Measurements from ENCODE around the gene DNAAF5. TPM values are rescaled to one million over a fixed set of nuclear protein-coding genes. Genes with fewer than 3 reads are reported as not detected.

Gene DNAAF5
- total and polyA plus RNA-seq, 9 of the 15 experiments (the other 6 are each of a cell fraction or from before 2014, with no cell fraction given): 3.1 to 69.7 (median 19.1) TPM

DNA sequence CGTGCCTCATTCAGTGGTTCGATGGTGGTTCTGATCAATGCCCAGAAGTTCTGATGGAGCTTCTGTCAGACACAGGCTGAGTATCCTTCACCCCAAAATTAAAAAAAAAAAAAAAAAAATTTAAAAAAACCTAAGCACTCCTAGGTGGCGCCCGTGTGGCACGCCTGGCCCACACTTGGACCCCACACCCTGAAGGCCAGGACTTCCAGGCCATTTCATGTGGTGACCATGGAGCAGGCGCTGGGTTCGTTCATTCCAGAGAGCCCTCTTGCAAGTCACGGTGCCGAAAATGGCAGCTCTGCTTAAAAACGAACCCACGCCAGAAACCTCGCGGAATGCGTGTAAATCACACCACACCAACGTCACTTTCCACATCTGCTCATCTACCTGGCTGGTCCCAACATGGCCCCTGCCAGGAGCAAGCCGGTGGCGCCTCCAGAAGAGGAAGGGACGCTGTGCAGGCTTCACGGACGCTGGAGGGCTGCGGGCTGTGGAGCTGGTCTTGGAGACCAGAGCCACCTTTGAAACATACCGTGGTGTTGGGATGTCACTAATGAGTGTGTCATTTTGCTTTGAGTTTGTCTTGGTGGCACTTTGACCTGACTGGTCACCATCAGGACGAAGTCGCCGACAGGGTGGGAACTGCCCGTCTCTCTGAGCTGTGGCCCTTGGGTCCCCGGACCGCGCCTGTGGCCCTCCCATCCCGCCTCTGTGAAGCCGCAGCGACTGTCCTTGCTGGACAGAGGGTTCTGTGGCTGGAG, 46.5 kb downstream of the DNAAF5 start:
- in situ Hi-C loops (cut with MboI) (loop anchor here (10.0 kb wide), 1 partner anchor 458 kb away; no protein-coding TSS in a partner anchor), intact Hi-C loops (cut with micrococcal nuclease) (no loop called here)
- Histone ChIP-seq H3K9me1 (ENCODE audit: control insufficient read depth, insufficient read depth, low read length) (no peaks in the 10 kb centered on the region), H3K4me3 (no peak overlapping the region), H3K9me3 (replicated peaks; ENCODE audit: control insufficient read depth, insufficient read depth, low read depth, low read length) (no peaks in the 10 kb centered on the region), H3K36me3 (ENCODE audit: control insufficient read depth, insufficient read depth, low read length) (peaks cover 85% of the 10 kb centered on the region), H3K27me3 (ENCODE audit: control insufficient read depth in 2 of 2, insufficient read depth in 2 of 2, low read length in 2 of 2) (no peaks in the 10 kb centered on the region), H3K4me1 (replicated peaks in 1 of 2; ENCODE audit: control insufficient read depth in 2 of 2, insufficient read depth in 2 of 2, low read length in 2 of 2) (peaks cover 0 to 16% of the 10 kb centered on the region in 2 experiments; a peak in 2 of 5 replicates), H3K27ac (ENCODE audit: extremely low read depth, low read depth, low read length) (no peak overlapping the region), H3K9ac (ENCODE audit: insufficient read depth in 1 of 2, low read depth in 2 of 2, low read length in 2 of 2) (no peak overlapping the region; a peak in 1 of 4 replicates), H2AFZ (ENCODE audit: low read depth, low read length) (no peak overlapping the region), H3K79me2 (ENCODE audit: control insufficient read depth, insufficient read depth, low read length) (no peaks in the 10 kb centered on the region), H4K20me1 (replicated peaks; ENCODE audit: control insufficient read depth, insufficient read depth, low read length) (no peaks in the 10 kb centered on the region), H3K4me2 (ENCODE audit: insufficient read depth, low read length) (no peak overlapping the region)
- TF ChIP-seq, protein P1, sequence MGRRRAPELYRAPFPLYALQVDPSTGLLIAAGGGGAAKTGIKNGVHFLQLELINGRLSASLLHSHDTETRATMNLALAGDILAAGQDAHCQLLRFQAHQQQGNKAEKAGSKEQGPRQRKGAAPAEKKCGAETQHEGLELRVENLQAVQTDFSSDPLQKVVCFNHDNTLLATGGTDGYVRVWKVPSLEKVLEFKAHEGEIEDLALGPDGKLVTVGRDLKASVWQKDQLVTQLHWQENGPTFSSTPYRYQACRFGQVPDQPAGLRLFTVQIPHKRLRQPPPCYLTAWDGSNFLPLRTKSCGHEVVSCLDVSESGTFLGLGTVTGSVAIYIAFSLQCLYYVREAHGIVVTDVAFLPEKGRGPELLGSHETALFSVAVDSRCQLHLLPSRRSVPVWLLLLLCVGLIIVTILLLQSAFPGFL (CRISPR knock-in tag; IDR thresholded peaks at IDR 0.05): no peak
- TF ChIP-seq, protein P2, sequence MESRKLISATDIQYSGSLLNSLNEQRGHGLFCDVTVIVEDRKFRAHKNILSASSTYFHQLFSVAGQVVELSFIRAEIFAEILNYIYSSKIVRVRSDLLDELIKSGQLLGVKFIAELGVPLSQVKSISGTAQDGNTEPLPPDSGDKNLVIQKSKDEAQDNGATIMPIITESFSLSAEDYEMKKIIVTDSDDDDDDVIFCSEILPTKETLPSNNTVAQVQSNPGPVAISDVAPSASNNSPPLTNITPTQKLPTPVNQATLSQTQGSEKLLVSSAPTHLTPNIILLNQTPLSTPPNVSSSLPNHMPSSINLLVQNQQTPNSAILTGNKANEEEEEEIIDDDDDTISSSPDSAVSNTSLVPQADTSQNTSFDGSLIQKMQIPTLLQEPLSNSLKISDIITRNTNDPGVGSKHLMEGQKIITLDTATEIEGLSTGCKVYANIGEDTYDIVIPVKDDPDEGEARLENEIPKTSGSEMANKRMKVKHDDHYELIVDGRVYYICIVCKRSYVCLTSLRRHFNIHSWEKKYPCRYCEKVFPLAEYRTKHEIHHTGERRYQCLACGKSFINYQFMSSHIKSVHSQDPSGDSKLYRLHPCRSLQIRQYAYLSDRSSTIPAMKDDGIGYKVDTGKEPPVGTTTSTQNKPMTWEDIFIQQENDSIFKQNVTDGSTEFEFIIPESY (CRISPR knock-in tag; IDR thresholded peaks at IDR 0.05): peak; percentile 24; the same call in 1 of the 2 replicates
- ATAC-seq (no peak), DNase-seq (ENCODE audit: extremely low read depth in 1 of 4, low spot score in 3 of 4) (no peak), FAIRE-seq (no peak)
- 94% methylated on average over 28 of the region's 32 CpGs for WGBS (ENCODE audit: insufficient coverage, low coverage, missing lambda C conversion rate)
- no TSS peak for BruUV-seq (replicated peaks)
- ChIA-PET CTCF (ENCODE audit: low intra/inter-chr PET ratio) (interaction anchor here (0.7 kb wide), 1 partner anchor 410 kb away, joined by 5 read pairs; no protein-coding TSS in a partner anchor), POLR2A (interaction anchor here (0.6 to 1.0 kb wide), 2 partner anchors 11 to 44 kb away, joined by 3 read pairs; no protein-coding TSS in a partner anchor)

Data from K562 (cell line).